ENCODE results near the gene TICAM1. TPM values are rescaled to one million over a fixed set of nuclear protein-coding genes. Genes with fewer than 3 reads are reported as not detected.

TICAM1 gene
- 7.2 and 15.4 TPM in 2 replicates for total RNA-seq

GRCh38 chr19:4831304-4831978 is at the start of gene TICAM1:
Gene TICAM1 (minus strand): TSS chr19:4831712. CDS start chr19:4818377, 13,335 bp downstream.

GRCh38 chr19:4867534-4868285 is 36.2 kb upstream of the TICAM1 start, which contains the start of gene PLIN3:
Gene PLIN3 (minus strand): TSS chr19:4867667. CDS start chr19:4861394, 6,273 bp downstream.

DNA sequence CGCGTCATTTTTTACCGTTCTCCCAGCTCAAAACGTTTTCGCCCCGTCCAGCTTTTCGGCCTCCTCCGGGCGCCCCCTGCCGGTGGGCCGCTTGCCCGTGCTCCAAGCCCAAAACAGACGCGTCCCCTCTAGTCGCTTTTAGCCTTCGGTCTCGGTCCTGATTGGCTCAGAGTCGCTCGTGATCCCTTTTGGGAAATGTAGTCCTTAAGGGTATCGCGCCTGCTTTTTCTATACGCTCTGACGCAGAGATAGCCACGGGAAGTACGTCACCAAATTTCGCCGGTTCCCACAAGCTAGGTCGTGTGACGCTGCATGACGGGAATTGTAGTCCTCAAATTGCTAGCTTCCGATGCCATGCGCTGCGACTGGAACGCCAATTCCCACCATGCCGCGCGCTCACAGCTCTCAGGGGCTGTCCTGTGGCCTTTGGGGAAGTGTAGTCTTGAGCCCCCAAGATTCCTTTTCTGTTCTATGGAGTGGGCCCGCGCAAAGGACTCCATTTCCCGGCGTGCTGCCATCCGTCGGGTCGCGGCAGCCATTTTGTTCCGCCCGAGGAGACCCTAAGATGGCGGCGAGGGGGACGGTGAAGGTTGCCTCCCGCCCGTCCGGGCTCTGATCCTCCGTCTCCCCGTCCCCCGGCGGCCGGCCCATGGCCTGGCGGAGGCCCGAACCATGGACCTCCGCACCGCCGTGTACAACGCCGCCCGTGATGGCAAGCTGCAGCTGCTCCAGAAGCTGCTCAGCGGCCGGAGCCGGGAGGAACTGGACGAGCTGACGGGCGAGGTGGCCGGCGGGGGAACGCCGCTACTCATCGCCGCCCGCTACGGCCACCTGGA is 40.1 kb downstream of the TICAM1 start, which contains the start of gene FEM1A:
Gene FEM1A (plus strand): TSS at position 552 of the 836 bp plus-strand sequence. CDS start 121 bp downstream, at position 673.

Other genes with a start within 250 kb of the TICAM1 start
- 0.68 and 0.85 TPM in 2 replicates for gene TNFAIP8L1, start 192.2 kb downstream of the TICAM1 start, total RNA-seq
- 122 and 383 TPM in 2 replicates for gene MYDGF, start 161.4 kb downstream of the TICAM1 start, total RNA-seq
- 38.3 and 40.3 TPM in 2 replicates for gene DPP9, start 107.9 kb downstream of the TICAM1 start, total RNA-seq
- 29.8 and 30.4 TPM in 2 replicates for gene FEM1A, start 40.0 kb downstream of the TICAM1 start, total RNA-seq
- gene PLIN3, start 36.0 kb upstream of the TICAM1 start, total RNA-seq, result 62.2 and 138 TPM in 2 replicates
- gene ARRDC5, start 71.2 kb upstream of the TICAM1 start, total RNA-seq, result not detected in 2 replicates
- 4.4 and 7.3 TPM in 2 replicates for gene UHRF1, start 77.8 kb upstream of the TICAM1 start, total RNA-seq
- gene KDM4B, start 137.4 kb upstream of the TICAM1 start, total RNA-seq, result 9.2 and 28.7 TPM in 2 replicates

Measured in nasal cavity respiratory epithelium epithelial cell of viscerocranial mucosa (primary cell).